ENCODE data around the gene MBD6. TPM values are rescaled to one million over a fixed set of nuclear protein-coding genes. Genes with fewer than 3 reads are reported as not detected.

The MBD6 gene
- total RNA-seq, 4 donors from 2014 or later = 23.0 to 49.2 (median 40.9) TPM

DNA sequence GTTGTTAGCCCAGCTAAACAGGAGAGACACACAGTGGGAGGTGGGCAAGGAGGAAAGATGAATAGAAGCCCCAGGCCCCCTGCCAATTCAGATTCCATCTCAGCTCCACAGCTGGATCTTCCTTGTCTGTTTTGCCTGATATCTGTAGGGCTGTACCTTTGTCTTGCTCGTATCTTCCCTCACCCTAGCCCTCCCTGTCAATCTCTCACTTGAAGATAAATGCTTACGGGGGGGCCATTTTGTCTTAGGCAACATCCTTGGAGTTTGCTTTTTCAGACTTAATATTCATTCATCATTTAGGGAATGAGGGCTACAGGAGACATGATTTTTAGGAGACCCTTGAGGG is 29.7 kb downstream of the MBD6 start:
- Histone ChIP-seq H3K4me1 (peaks cover 0 to 17% (median 7%) of the 10 kb centered on the region in 4 donors), H3K9me3 (no peaks in the 10 kb centered on the region), H3K36me3 (no peaks in the 10 kb centered on the region), H3K27ac (no peak overlapping the region), H3K27me3 (peaks cover 2 to 28% of the 10 kb centered on the region in 2 donors), H3K4me3 (no peak overlapping the region)
- WGBS, 2 donors = 78 to 80% methylated on average over 2 of the region's 2 CpGs
- TF ChIP-seq POLR2A (IDR thresholded peaks at IDR 0.05) (no peak), EP300 (IDR thresholded peaks at IDR 0.05) (no peak)
- TF ChIP-seq, protein P1, sequence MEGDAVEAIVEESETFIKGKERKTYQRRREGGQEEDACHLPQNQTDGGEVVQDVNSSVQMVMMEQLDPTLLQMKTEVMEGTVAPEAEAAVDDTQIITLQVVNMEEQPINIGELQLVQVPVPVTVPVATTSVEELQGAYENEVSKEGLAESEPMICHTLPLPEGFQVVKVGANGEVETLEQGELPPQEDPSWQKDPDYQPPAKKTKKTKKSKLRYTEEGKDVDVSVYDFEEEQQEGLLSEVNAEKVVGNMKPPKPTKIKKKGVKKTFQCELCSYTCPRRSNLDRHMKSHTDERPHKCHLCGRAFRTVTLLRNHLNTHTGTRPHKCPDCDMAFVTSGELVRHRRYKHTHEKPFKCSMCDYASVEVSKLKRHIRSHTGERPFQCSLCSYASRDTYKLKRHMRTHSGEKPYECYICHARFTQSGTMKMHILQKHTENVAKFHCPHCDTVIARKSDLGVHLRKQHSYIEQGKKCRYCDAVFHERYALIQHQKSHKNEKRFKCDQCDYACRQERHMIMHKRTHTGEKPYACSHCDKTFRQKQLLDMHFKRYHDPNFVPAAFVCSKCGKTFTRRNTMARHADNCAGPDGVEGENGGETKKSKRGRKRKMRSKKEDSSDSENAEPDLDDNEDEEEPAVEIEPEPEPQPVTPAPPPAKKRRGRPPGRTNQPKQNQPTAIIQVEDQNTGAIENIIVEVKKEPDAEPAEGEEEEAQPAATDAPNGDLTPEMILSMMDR (IDR thresholded peaks at IDR 0.05) = no peak
- no peak for DNase-seq (ENCODE audit: low spot score in 2 of 2)

DNA sequence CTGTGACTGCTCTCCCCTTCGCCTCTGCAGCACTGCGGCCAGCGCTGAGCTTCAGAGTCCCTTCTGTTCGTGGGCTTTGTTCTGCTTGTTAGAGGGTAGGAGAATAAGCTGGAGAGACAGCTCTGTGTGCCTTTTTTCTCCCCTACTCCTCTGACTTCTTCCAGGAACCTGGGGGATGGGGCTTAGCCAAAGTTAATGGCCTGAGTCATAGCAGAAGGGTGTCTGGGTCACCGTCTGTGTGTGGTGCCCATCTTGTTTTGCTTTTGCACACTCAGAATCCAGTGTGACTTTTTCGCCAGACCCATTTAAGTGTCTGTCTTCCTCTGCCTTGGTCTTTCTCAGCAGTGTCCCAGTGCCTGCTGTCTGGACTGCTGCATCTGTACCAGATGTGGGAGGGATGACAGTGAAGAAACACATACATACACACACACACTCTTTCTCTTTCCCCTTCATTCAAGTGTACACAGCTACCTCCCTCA is 30.2 kb downstream of the MBD6 start:
- Histone ChIP-seq H3K27ac (no peak overlapping the region), H3K9me3 (no peaks in the 10 kb centered on the region), H3K4me3 (no peak overlapping the region), H3K4me1 (peaks cover 0 to 13% (median 7%) of the 10 kb centered on the region in 4 donors), H3K27me3 (peaks cover 2 to 28% of the 10 kb centered on the region in 2 donors), H3K36me3 (no peaks in the 10 kb centered on the region)
- 43 to 55% methylated on average over 6 of the region's 6 CpGs for whole genome bisulfite sequencing, 2 donors
- no peak for DNase-seq (ENCODE audit: low spot score in 2 of 2)
- no peak for TF ChIP-seq POLR2A (IDR thresholded peaks at IDR 0.05)
- no peak for TF ChIP-seq EP300 (IDR thresholded peaks at IDR 0.05)
- TF ChIP-seq, protein P1 (IDR thresholded peaks at IDR 0.05) = no peak

DNA sequence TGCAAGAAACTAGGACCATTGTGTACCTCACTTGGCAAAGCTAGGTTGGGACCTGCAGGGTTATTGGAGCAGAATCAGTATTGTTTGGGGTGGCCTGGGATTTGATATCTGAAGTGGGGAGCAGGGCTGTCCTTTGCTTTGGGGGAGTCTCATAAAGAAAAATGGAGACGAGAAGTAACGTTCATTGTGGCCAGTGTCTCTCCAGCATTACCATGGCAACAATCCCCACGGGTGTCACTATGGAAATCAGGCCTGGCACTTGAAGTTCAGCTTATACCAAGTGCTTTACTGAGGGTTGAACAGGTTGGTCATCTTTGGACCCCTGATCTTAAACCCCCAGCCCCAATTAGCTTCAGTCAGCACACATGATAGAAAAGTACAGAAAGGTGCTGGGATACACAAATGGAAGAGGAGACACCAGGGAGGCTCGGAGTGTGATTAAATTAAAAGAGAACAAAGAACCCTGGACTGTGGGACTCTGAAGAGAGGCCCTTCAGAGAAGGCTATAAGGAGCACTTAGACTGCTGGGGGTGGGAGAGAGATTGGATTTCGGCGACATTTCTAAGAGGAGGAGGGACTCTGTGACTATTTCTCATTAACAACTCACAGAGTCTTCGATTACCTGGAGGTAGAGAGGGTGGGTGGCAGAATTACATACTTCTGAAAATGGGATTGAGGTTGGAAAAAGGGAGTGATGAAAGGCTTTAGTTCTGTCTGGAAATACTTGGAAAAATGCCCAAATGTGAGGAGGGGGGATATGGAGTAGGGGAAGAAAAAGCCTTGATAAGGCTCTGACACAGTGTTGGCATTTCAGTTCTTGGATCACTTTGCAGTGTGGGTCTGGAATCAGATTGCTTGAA is 30.9 kb downstream of the MBD6 start:
- Histone ChIP-seq H3K27me3 (peaks cover 2 to 25% of the 10 kb centered on the region in 2 donors), H3K4me3 (no peak overlapping the region), H3K36me3 (no peaks in the 10 kb centered on the region), H3K9me3 (no peaks in the 10 kb centered on the region), H3K27ac (no peak overlapping the region), H3K4me1 (peaks cover 0 to 12% (median 7%) of the 10 kb centered on the region in 4 donors)
- WGBS, 2 donors = 49 to 54% methylated on average over 7 of the region's 7 CpGs
- DNase-seq (ENCODE audit: low spot score in 2 of 2) = no peak
- TF ChIP-seq, protein P1 (IDR thresholded peaks at IDR 0.05) = no peak
- no peak for TF ChIP-seq POLR2A (IDR thresholded peaks at IDR 0.05)
- no peak for TF ChIP-seq EP300 (IDR thresholded peaks at IDR 0.05)

DNA sequence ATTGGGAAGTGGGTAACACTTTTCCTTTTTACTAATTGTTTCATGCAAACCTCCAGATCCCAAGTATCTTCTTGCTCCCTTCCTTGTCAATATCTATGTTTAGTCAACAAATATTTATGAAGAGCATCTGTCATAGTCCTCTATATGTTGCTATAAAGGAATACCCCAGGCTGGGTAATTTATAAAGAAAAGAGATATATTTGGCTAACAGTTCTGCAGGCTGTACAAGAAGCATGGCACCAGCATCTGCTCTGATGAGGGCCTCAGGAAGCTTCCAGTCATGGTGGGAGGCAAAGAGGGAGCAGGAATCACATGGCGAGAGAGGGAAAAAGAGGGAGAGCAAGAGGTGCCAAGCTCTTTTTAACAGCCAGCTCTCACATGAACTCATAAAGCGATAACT is 31.8 kb downstream of the MBD6 start:
- Histone ChIP-seq H3K36me3 (no peaks in the 10 kb centered on the region), H3K27ac (no peak overlapping the region), H3K9me3 (no peaks in the 10 kb centered on the region), H3K4me1 (peaks cover 0 to 10% (median 7%) of the 10 kb centered on the region in 4 donors), H3K27me3 (peaks cover 2 to 16% of the 10 kb centered on the region in 2 donors), H3K4me3 (no peak overlapping the region)
- no peak for DNase-seq (ENCODE audit: low spot score in 2 of 2)
- TF ChIP-seq, protein P1 (IDR thresholded peaks at IDR 0.05) = no peak
- no peak for TF ChIP-seq EP300 (IDR thresholded peaks at IDR 0.05)
- TF ChIP-seq POLR2A (IDR thresholded peaks at IDR 0.05) = no peak
- 89 to 91% methylated on average over 2 of the region's 2 CpGs for WGBS, 2 donors

DNA sequence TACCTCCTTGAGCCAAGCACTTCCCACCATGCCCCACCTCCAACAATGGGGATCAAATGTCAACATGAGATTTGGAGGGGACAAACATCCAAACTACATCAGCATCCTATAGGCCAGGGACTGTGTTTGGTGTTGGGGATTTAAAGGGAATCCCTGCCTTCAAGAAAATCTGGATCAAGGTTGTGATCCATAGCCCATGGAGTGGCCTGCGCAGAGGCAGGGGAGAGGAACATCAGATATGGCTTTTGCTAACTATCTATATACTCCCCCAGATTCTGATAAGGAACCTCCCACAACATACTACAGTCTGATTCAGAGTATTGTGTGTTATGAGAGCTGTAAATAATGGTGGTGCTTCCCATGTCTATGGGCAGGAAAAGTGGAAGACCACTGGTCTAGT is 32.3 kb downstream of the MBD6 start:
- peaks cover 0 to 6% (median 6%) of the 10 kb centered on the region in 4 donors for H3K4me1 ChIP-seq
- TF ChIP-seq EP300 (IDR thresholded peaks at IDR 0.05) = no peak
- TF ChIP-seq, protein P1 (IDR thresholded peaks at IDR 0.05) = no peak
- DNase-seq (ENCODE audit: low spot score in 2 of 2) = no peak
- no peak overlapping the region for H3K27ac ChIP-seq
- H3K27me3 ChIP-seq = peaks cover 0 to 12% of the 10 kb centered on the region in 2 donors
- H3K4me3 ChIP-seq = no peak overlapping the region
- WGBS, 2 donors = 89 to 100% methylated on average over 1 of the region's 1 CpG
- H3K36me3 ChIP-seq = no peaks in the 10 kb centered on the region
- no peaks in the 10 kb centered on the region for H3K9me3 ChIP-seq
